ENCODE measurements around the gene HOXD12. TPM values are rescaled to one million over a fixed set of nuclear protein-coding genes. Genes with fewer than 3 reads are reported as not detected.

The HOXD12 gene
- total RNA-seq, 1 donor from 2014 or later: not detected

DNA sequence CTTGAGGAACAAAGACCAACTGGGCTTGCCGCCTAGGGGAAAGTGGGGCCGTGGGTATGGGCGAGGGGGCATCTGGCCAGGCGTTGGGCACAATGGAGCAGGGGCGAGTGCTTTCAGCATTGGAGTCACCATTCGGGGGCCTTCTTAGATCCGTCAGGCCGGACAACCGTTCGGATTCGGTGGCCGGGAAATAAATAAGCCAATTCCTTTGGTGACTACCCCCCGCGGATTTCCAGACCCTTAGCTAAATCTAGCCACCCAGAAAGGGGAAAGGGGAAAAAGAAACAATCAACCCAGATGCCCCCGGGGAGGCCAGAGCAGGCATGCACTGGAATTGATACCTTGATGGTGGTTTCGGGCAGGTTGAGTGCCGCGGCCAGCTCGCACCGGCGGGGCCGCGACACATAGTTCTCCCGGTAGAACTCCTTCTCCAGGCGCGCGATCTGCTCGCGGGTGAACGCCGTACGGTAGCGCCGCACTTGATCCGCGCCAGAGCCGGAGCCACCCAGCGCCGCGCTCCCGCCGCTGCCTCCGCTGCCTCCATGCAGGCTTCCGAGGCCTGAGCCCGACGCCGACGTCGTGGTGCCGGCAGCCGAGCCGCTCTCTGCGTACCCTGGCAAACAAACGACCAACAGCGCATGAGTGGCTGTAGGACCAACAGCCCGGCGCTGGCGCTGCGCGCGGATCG is 17.6 kb upstream of the HOXD12 start:
- Histone ChIP-seq H3K27ac (no peak overlapping the region), H3K4me3 (no peak overlapping the region), H3K9me3 (no peaks in the 10 kb centered on the region), H3K4me1 (peaks cover 13% of the 10 kb centered on the region), H3K36me3 (no peaks in the 10 kb centered on the region), H3K27me3 (ENCODE audit: low read depth) (peaks cover 97% of the 10 kb centered on the region)
- intact Hi-C loops (cut with DNase I): no loop called here
- TF ChIP-seq, protein P1, sequence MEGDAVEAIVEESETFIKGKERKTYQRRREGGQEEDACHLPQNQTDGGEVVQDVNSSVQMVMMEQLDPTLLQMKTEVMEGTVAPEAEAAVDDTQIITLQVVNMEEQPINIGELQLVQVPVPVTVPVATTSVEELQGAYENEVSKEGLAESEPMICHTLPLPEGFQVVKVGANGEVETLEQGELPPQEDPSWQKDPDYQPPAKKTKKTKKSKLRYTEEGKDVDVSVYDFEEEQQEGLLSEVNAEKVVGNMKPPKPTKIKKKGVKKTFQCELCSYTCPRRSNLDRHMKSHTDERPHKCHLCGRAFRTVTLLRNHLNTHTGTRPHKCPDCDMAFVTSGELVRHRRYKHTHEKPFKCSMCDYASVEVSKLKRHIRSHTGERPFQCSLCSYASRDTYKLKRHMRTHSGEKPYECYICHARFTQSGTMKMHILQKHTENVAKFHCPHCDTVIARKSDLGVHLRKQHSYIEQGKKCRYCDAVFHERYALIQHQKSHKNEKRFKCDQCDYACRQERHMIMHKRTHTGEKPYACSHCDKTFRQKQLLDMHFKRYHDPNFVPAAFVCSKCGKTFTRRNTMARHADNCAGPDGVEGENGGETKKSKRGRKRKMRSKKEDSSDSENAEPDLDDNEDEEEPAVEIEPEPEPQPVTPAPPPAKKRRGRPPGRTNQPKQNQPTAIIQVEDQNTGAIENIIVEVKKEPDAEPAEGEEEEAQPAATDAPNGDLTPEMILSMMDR (IDR thresholded peaks at IDR 0.05): no peak
- no peak for DNase-seq
- ATAC-seq: no peak

GRCh38 chr2:176082525-176082823 is 17.1 kb upstream of the HOXD12 start:
- no peak overlapping the region for H3K4me3 ChIP-seq
- no peaks in the 10 kb centered on the region for H3K36me3 ChIP-seq
- TF ChIP-seq, protein P1 (IDR thresholded peaks at IDR 0.05): no peak
- H3K27ac ChIP-seq: no peak overlapping the region
- H3K9me3 ChIP-seq: no peaks in the 10 kb centered on the region
- DNase-seq (no peak), ATAC-seq (no peak)
- peaks cover 13% of the 10 kb centered on the region for H3K4me1 ChIP-seq
- peaks cover 97% of the 10 kb centered on the region for H3K27me3 ChIP-seq (ENCODE audit: low read depth)
- intact Hi-C loops (cut with DNase I): no loop called here

GRCh38 chr2:176082824-176083751 is 16.5 kb upstream of the HOXD12 start:
- Histone ChIP-seq H3K4me1 (peaks cover 19% of the 10 kb centered on the region), H3K9me3 (no peaks in the 10 kb centered on the region), H3K27ac (no peak overlapping the region), H3K4me3 (no peak overlapping the region), H3K36me3 (no peaks in the 10 kb centered on the region), H3K27me3 (ENCODE audit: low read depth) (peaks cover 97% of the 10 kb centered on the region)
- ATAC-seq (no peak), DNase-seq (no peak)
- TF ChIP-seq, protein P1 (IDR thresholded peaks at IDR 0.05): no peak
- intact Hi-C loops (cut with DNase I): no loop called here

DNA sequence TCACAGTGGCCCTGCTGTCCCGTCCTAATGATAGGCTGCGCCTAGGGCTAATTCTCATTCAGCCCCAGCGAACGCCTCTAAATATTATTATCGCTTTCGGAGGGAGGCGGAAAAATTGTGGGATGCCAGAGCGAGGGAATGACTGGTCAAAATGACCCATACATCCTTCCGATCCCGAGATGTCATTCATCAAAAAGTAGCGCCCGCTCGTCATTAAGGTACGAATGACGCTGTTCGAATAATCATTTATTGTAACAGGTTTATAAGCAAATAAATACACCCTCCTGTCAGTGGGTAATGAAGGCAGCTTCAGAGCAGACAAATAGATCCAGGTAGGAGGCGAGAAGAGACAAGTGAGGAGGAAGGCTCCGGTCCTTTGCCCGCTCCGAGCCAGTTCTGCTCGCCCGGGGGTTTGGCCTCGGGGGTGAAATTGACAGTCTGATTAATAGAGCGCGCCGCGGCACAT is 15.8 kb upstream of the HOXD12 start, which contains the start of gene EVX2:
EVX2 (minus strand) TSS at position 167 of the 466 bp plus-strand sequence. CDS start 186 bp downstream, outside the sequence.
- Histone ChIP-seq H3K9me3 (no peaks in the 10 kb centered on the region), H3K36me3 (no peaks in the 10 kb centered on the region), H3K27me3 (ENCODE audit: low read depth) (peaks cover 97% of the 10 kb centered on the region), H3K4me1 (peaks cover 25% of the 10 kb centered on the region), H3K4me3 (no peak within 1 kb of the TSS), H3K27ac (no peak within 1 kb of the TSS)
- ATAC-seq (no peak), DNase-seq (no peak)
- TF ChIP-seq, protein P1 (IDR thresholded peaks at IDR 0.05): no peak
- intact Hi-C loops (cut with DNase I): no loop called here

- peaks cover 21% of the 10 kb centered on the region for H3K4me1 ChIP-seq
- no peak overlapping the region for H3K4me3 ChIP-seq
- peaks cover 97% of the 10 kb centered on the region for H3K27me3 ChIP-seq (ENCODE audit: low read depth)
- H3K36me3 ChIP-seq: no peaks in the 10 kb centered on the region
- H3K27ac ChIP-seq: no peak overlapping the region
- no peaks in the 10 kb centered on the region for H3K9me3 ChIP-seq
- intact Hi-C loops (cut with DNase I): no loop called here
- TF ChIP-seq, protein P1 (IDR thresholded peaks at IDR 0.05): no peak
- DNase-seq (no peak), ATAC-seq (no peak)
Measured at GRCh38 chr2:176084611-176085119, 14.9 kb upstream of the HOXD12 start.
